Hematopoietic multipotent progenitor cell treated with erythropoietin and hydrocortisone succinate and interleukin-3 and kit ligand, for 4 days (in vitro differentiated cells): Measurements from ENCODE around the gene HEMK1.

ENCODE experiments used
- DNase-seq: peaks from one replicate; pipeline ENCODE4 v3.0.0-alpha.2; 2015

HEMK1 gene

GRCh38 chr3:50545781-50546180 is 23.5 kb upstream of the HEMK1 start:
- no peak for DNase-seq

DNA sequence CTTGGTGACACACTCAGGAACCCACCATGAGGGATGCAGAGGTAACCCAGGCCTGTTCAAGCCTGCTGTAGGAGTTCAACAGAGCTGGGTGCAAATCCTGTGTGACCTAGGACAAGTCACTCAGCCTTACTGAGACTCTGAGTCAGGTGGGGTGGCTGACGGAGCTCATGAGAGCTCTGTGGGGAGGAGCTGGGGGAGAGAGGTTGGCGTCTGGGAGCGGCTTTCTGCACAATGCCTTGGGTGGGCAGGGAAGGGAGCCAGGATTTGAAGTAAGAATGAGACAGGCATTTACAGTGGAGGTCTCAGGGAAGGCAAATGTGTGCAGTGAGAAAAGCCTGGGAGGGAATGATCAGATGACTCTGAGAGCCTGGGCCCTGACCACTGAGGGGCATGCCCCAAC is 20.1 kb upstream of the HEMK1 start:
- no peak for DNase-seq

DNA sequence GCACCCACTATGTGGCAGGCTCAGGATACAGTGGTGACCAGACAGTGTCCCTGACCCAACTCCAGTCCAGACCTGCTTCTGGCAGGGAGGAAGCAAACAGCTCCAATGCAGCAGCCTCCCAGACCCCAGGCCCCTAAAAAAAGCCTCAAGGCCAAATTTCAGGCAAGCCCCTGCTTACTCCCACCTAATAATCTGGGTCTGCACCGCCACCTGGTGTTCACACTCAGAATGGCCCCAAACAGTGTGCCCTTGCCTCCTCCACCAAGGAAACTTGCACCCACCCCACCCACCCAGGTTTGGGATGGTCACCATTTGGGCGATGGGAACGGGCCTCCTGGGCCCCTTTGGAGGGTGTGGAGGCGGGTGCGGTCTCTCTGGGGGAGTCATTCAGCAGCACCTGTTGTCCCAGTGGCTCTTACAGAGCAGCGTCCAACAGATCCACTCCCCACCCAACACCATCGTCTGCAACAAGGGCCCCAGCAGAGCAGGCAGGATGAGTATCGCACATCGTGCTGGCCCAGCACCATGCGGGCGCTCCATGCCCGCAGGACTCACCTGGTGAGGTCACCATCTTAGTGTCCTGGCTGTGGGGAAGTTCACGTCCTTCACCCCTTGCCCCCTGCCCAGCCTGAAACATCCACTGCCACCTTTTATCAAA is 19.1 kb upstream of the HEMK1 start:
- peak; percentile 78 for DNase-seq

- DNase-seq: no peak
Measured at GRCh38 chr3:50551054-50551659, 18.2 kb upstream of the HEMK1 start.

DNA sequence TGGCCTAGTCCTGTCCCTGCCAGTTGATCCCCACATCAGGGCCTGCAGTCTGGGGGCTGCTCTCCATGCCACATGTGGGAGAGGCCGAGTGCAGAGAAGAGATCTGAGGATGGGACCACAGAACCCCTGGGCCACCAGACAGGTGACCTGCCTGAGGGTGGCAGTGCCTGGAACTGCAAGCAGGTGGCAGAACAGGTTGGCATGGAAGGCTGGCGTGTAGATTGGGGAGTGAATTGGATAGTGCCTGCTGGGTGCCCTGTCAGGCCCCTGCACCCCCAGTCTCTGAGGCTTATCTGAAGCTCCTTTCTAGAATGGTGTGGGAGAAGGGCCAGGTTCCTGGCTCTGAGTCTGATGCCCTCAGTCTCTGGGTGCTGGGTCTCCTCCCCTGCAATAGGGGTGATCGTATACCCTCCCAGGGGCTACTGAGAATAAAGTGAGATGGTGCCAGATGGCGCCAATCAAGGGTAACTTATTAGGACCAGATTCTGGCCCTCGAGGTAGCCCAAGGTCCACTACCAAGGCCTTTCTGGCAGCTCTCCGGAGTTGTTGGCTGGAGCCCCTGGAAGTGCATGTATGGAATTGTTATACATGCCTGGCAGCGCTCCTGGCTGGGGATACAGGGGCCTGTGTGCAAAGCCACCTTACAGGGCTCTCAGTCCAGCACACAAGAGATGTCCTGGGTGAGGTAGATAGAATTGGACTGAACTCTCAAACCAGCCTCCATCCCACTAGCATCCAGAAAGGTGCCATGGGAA is 17.5 kb upstream of the HEMK1 start:
- no peak for DNase-seq

DNA sequence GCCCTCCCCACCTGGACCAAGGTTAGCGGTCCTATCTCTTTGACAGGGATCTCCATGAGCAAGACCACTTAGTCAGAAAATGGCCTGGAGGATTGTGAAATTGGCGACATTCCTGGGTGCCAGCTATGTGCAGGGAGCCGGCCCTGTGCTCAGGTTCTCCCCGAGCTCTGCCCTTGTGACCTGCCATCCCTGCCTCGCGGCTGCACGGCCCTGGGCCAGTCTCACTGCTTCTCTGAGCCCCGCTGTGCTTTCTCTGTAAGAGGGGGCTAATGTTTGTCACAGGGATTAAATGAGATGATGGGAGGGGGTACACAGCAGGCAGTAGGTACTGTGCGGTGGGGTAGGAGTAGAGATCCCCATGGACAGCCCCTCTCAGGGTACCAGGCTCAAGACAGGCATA is 16.7 kb upstream of the HEMK1 start:
- DNase-seq: no peak

- no peak for DNase-seq
Measured at GRCh38 chr3:50554553-50554952, 14.8 kb upstream of the HEMK1 start.

- no peak for DNase-seq
Measured at GRCh38 chr3:50557106-50557505, 12.2 kb upstream of the HEMK1 start.

GRCh38 chr3:50557915-50558314 is 11.4 kb upstream of the HEMK1 start:
- DNase-seq: no peak

GRCh38 chr3:50559702-50560101 is 9.6 kb upstream of the HEMK1 start:
- DNase-seq: no peak

GRCh38 chr3:50562861-50563260 is 6.5 kb upstream of the HEMK1 start:
- DNase-seq: no peak

DNA sequence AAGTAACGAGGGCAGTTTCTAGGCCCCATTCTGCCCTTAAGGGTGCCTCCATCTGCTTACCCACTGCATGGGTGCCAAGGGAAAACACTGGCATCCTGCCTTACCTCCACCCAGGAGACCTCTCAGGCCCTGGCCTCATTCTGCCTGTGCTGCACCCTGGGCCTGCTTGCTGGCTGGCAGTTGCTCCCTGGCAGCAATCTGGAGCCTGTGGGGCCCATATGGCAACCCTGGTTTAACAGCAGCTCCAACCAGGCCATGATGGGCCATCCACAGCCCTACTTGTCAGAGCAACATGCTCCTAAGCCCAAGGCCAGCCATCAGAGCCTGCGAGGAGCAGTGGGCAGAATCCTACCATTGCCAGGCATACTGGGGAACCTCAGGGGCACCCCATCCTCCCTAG is 5.5 kb upstream of the HEMK1 start:
- no peak for DNase-seq

DNA sequence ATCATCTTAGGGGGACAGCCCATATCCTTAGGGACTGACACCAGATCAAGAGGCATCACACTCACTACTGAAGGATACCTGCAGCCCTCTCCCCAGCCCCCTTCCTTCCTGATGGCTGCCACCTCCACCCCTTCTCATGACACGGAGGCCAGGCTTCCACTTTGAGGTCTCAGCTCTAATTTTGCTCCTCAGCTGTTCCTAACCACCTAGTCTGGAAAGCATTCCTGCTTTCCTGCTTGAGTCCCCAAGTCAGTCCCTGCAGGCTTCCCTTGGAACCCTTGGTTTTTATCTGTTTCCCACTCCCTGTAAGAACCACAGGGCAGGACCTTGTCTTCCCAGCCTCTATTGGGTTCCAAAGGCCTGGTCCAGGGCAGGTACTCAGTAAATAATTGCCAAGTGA is 5.0 kb upstream of the HEMK1 start:
- no peak for DNase-seq

DNA sequence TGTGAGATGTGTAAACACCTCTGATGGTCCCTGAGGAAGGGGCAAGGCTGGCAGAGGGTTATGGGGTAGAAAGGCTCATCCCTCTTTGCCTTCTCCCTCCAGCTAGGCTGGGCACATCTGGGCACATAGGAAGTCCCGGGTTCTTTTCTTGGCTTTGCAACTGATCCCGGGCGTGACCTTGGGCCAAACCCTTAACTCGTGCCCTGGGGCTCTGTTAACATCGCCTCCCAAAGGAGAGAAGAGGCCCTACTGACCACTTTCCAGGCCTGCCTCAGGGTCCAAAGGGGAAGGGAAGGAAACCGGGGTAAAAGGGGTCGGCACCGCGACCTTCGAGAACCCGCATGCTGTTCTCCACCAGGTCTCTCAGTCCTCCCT is 2.3 kb upstream of the HEMK1 start:
- DNase-seq: no peak

DNA sequence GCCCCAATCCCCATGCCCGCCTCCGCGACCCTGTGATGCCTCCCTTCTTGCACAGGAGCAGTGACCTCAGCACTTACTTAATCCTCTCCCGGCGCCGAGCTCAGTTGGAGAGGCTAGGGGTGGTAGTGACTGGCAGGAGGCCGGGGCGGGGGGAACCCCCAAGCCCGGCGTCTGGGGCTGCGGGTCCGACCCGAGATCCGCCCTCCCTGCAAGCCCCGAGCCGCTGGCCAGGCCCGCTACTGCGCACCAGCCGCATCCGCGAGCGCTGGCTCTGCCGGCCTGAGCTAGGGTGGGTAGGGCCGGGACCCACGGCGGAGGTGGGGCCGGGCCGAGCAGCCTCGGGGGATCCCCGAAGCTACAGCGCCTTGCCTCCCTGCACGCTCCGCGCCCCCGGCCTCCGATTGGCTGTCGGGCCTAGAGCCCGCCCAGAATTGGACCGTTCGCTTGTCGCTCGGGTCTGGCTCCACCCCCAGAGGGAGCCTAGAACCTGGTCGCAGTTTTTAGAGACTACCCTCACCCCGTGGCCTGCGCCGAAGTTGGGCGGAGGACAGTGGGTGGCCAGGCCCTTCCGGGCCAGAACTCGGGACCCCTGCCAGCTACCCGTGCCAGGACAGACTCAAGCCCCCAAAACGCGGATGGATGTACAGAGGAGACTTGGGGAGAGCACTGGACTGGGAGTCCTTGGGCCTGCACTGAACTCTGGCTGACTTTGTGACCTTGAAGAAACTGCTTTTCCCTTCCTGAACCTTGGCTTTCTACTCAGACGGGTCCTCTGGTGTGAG is 1.7 kb upstream of the HEMK1 start, which contains the start of gene C3orf18:
TSS of gene C3orf18 (minus strand) at position 362 of the 782 bp plus-strand sequence. CDS start 2,048 bp downstream, outside the sequence.
- peak; percentile 97 for DNase-seq

GRCh38 chr3:50570508-50571279 is 1.4 kb downstream of the HEMK1 start:
- DNase-seq: no peak

GRCh38 chr3:50571486-50571885 is 2.2 kb downstream of the HEMK1 start:
- no peak for DNase-seq

GRCh38 chr3:50572158-50572557 is 2.8 kb downstream of the HEMK1 start:
- DNase-seq: peak; percentile 92

DNA sequence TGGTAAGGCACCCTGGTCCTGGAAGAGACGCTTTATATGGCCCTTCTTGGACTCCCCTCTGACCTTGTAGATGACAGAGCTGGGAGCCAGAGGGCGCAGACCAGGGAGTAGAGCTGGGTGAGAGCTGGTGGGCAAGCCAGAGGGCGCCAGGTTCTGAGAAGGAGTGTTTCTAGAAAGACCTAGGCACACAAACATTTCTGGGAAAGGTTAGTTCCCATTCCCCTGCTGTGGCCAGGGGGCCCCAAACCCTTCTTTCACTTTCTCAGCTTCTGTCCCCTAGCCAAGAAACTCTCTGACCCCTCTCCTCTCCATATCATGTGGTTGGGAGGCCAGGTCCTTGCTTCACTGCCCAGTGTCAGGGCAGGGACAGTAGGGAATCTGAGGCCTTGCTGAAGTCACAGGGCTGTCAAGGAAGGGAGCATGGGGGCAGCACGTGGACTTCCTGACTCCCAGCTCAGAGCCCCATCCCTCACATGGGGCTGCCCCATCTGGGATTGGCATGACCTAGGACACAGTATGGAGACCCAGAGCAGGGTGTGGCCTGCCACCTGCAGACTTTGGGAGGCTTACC is 3.6 kb downstream of the HEMK1 start:
- peak; percentile 51 for DNase-seq

- peak; percentile 53 for DNase-seq
Measured at GRCh38 chr3:50573566-50574443, 4.5 kb downstream of the HEMK1 start.

DNA sequence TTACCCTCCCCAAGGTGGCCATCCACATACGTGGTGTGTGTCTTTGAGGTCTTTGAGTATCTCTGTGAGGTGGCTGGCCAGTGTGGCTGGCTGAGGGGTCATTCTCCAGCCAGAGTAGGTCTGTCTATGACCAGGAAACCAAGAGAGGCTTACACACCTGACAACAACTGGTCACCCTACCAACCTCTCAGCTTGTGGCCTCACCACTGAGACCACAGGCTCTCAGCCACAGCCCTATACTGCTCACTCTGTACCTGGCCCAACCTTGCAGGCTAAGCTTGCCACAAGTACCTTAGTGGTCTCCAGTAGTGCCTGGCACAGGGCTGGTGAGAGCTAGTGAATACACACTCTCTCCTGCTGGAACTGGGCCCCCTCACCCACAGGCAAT is 5.1 kb downstream of the HEMK1 start:
- no peak for DNase-seq
